B cell (primary cell): ENCODE measurements around the gene SUGCT. TPM values are rescaled to one million over a fixed set of nuclear protein-coding genes. Genes with fewer than 3 reads are reported as not detected.

Experiments
- ATAC-seq: fragments of 200-7000 bp; cut with Tn5 transposase; one replicate; pipeline ENCODE4 v1.10.0; 2021; ENCODE audit warnings: low read depth, mild to moderate bottlenecking, moderate number of reproducible peaks, moderate library complexity
- CTCF ChIA-PET: fragments of 350-600 bp; sonication (Branson Sonifier 250); formaldehyde crosslinking; loops from one replicate; lab custom pipeline; 2021; ENCODE audit warnings: antibody characterized with exemption, inconsistent platforms; lab: Charles Lee
- POLR2A ChIA-PET: fragments of 350-600 bp; sonication (Branson Sonifier 250); formaldehyde crosslinking; loops from one replicate; lab custom pipeline; 2021; ENCODE audit warnings: antibody characterized with exemption; lab: Charles Lee
- DNase-seq: peaks from one replicate; pipeline ENCODE4 v3.0.0; 2013
- H2AFZ ChIP-seq: 2 replicates; pipeline ENCODE4 v1.6.1; 2012; ENCODE audit warnings: mild to moderate bottlenecking, low read depth, low read length; ENCODE audit not compliant: insufficient read depth, poor library complexity, severe bottlenecking
- H3K27ac ChIP-seq, 2 donors: 1 replicate in 1 of 2; 2 replicates in 1 of 2; pipeline ENCODE4 v1.5.1; 2012 to 2013; ENCODE audit warnings: low read length in 2 of 2, mild to moderate bottlenecking in 2 of 2, moderate library complexity in 1 of 2
- H3K27me3 ChIP-seq, 4 experiments: fragments of 200-600 bp in 1 of 4; sonication (generic) in 1 of 4; replicated peaks in 1 of 4; 1 replicate in 2 of 4; 2 replicates in 2 of 4; pipeline versions ENCODE4 v1.6.1 to v1.7.0; 2013 to 2016; ENCODE audit warnings: low read length in 3 of 4, mild to moderate bottlenecking in 2 of 4, mixed read lengths in 1 of 4, moderate library complexity in 1 of 4; ENCODE audit not compliant: insufficient read depth in 4 of 4, control insufficient read depth in 3 of 4; ENCODE audit errors: control extremely low read depth in 1 of 4
- H3K36me3 ChIP-seq, 2 experiments: replicated peaks in 1 of 2; 1 replicate in 1 of 2; 2 replicates in 1 of 2; pipeline versions ENCODE4 v1.6.1 to v1.7.1; 2013; ENCODE audit warnings: low read length in 1 of 2; ENCODE audit not compliant: insufficient read depth in 2 of 2, control insufficient read depth in 1 of 2; ENCODE audit errors: control extremely low read depth in 1 of 2, extremely low read depth in 1 of 2
- H3K4me1 ChIP-seq, 2 donors: fragments of 200-600 bp in 1 of 2; sonication (generic) in 1 of 2; 1 replicate in 1 of 2; 2 replicates in 1 of 2; pipeline versions ENCODE4 v1.5.1 to v1.6.1; 2013 to 2017; ENCODE audit warnings: low read length in 2 of 2; ENCODE audit not compliant: control insufficient read depth in 2 of 2, insufficient read depth in 2 of 2
- H3K4me2 ChIP-seq: replicated peaks from 2 replicates; pipeline ENCODE3; 2012; ENCODE audit warnings: mild to moderate bottlenecking, low read depth, low read length; ENCODE audit not compliant: poor library complexity, severe bottlenecking
- H3K4me3 ChIP-seq, 5 experiments: fragments of 200-600 bp in 1 of 5; sonication (generic) in 1 of 5; 1 replicate in 3 of 5; 2 replicates in 2 of 5; pipeline versions ENCODE4 v1.5.1 to v1.7.0; 2011 to 2016; ENCODE audit warnings: low read length in 4 of 5, mild to moderate bottlenecking in 4 of 5, low read depth in 2 of 5, control low read depth in 1 of 5, moderate library complexity in 1 of 5; ENCODE audit not compliant: insufficient read depth in 1 of 5; ENCODE audit errors: control extremely low read depth in 1 of 5, extremely low read depth in 1 of 5
- H3K79me2 ChIP-seq: fragments of 200-600 bp; sonication (generic); one replicate; pipeline ENCODE4 v1.6.0; 2016; ENCODE audit warnings: low read length; ENCODE audit not compliant: control insufficient read depth, insufficient read depth
- H3K9ac ChIP-seq: fragments of 200-600 bp; sonication (generic); 2 replicates; pipeline ENCODE4 v1.6.1; 2017; ENCODE audit warnings: mild to moderate bottlenecking, low read length, moderate library complexity
- H3K9me3 ChIP-seq, 3 donors: one replicate each; pipeline versions ENCODE4 v1.6.1 to v1.7.1; 2013; ENCODE audit warnings: low read length in 2 of 3; ENCODE audit not compliant: control insufficient read depth in 2 of 3, insufficient read depth in 1 of 3; ENCODE audit errors: control extremely low read depth in 1 of 3
- H4K20me1 ChIP-seq: 2 replicates; pipeline ENCODE4 v1.6.0; 2012; ENCODE audit warnings: mild to moderate bottlenecking, low read length; ENCODE audit not compliant: insufficient read depth, control insufficient read depth, poor library complexity, severe bottlenecking
- H3K27ac Mint-ChIP-seq: one replicate; pipeline ENCODE4 v1.8.0; 2021; ENCODE audit warnings: mixed read lengths
- H3K27me3 Mint-ChIP-seq: one replicate; pipeline ENCODE4 v1.8.0; 2021; ENCODE audit warnings: mixed read lengths
- H3K4me1 Mint-ChIP-seq: one replicate; pipeline ENCODE4 v1.8.0; 2021; ENCODE audit warnings: mixed read lengths
- H3K4me3 Mint-ChIP-seq: one replicate; pipeline ENCODE4 v1.8.0; 2021; ENCODE audit warnings: mixed read lengths
- H3K9me3 Mint-ChIP-seq: one replicate; pipeline ENCODE4 v1.8.0; 2022; ENCODE audit warnings: mixed read lengths; ENCODE audit not compliant: insufficient read depth
- CTCF ChIP-seq: fragments of 200-600 bp; IDR thresholded peaks from one replicate; pipeline ENCODE4 v1.8.0; 2022; ENCODE audit warnings: antibody characterized with exemption, mild to moderate bottlenecking
- EZH2 ChIP-seq: IDR thresholded peaks from 2 replicates; pipeline ENCODE4 v1.6.1; 2012; ENCODE audit warnings: borderline replicate concordance, low read depth, mild to moderate bottlenecking, moderate library complexity, low read length; ENCODE audit not compliant: insufficient read depth, poor library complexity, severe bottlenecking
- WGBS: methylation state at CpG from one replicate; pipeline ENCODE4 v1.1.5; 2013; ENCODE audit warnings: missing lambda C conversion rate; ENCODE audit not compliant: insufficient coverage; 5-methylcytosine and 5-hydroxymethylcytosine counted together
- intact Hi-C: fragments of 100-400 bp; cut with micrococcal nuclease; formaldehyde crosslinking; loops from one replicate; pipeline ENCODE4 v1.10.0; 2022
- polyA plus RNA-seq: library from polyadenylated mRNA; depleted of rRNA; stranded (reverse); fragments of >200 nt; gene quantifications from 2 replicates; pipeline ENCODE4 v1.2.3, GENCODE V29; 2012
- total RNA-seq, 2 donors: library from RNA; stranded (reverse); fragments of 120-200 nt in 1 of 2; gene quantifications; 1 replicate in 1 of 2; 2 replicates in 1 of 2; pipeline versions ENCODE4 v1.2.3 to v1.2.4, GENCODE V29; 2013 to 2022

SUGCT gene
- total and polyA plus RNA-seq, 2 donors (not counting 1 experiment from before 2014, with no cell fraction given): 0.19 to 0.86 TPM

GRCh38 chr7:40698214-40698920 lies 563.6 kb downstream of the SUGCT start:
- H3K4me1 Mint-ChIP-seq: no peaks in the 10 kb centered on the region
- Histone ChIP-seq H3K4me1 (no peaks in the 10 kb centered on the region), H3K36me3 (no peaks in the 10 kb centered on the region), H3K9me3 (no peaks in the 10 kb centered on the region), H3K4me2 (no peak overlapping the region), H2AFZ (no peak overlapping the region), H3K27ac (no peak overlapping the region), H3K9ac (no peak overlapping the region), H3K27me3 (no peaks in the 10 kb centered on the region), H3K79me2 (no peaks in the 10 kb centered on the region), H3K4me3 (no peak overlapping the region), H4K20me1 (no peaks in the 10 kb centered on the region)
- H3K4me3 Mint-ChIP-seq: no peak overlapping the region
- 90% methylated on average over 1 of the region's 6 CpGs for WGBS
- no peak for ATAC-seq
- no peaks in the 10 kb centered on the region for H3K9me3 Mint-ChIP-seq
- no peaks in the 10 kb centered on the region for H3K27me3 Mint-ChIP-seq
- ChIA-PET CTCF (no interaction called here), POLR2A (no interaction called here)
- no peak for DNase-seq
- TF ChIP-seq CTCF (no peak), EZH2 (no peak)
- intact Hi-C loops: no loop called here
- no peak overlapping the region for H3K27ac Mint-ChIP-seq

DNA sequence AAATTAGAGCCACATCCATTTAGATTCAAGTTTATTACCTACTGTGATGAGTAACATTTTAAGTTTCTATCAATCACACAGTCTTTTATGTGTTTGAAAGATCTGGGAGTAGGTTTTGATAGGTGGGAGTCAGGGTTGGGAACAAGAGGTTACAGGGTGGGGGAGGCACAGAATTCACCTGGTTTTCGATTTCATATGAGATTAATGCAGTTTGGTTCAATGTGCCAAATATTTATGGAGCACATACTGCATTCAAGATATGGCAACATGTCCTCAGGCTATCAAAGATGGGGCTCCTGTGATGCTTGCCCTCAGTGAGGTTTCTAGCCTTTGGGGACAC lies 564.1 kb downstream of the SUGCT start:
- no peaks in the 10 kb centered on the region for H3K9me3 ChIP-seq

More for the DNA sequence above, 564.1 kb downstream of the SUGCT start:
- H3K4me3 ChIP-seq: no peak overlapping the region
- ChIA-PET POLR2A (no interaction called here), CTCF (no interaction called here)
- no peak overlapping the region for H3K9ac ChIP-seq
- no peaks in the 10 kb centered on the region for H3K27me3 ChIP-seq
- WGBS: 100% methylated on average over 1 of the region's 1 CpG
- DNase-seq (no peak), ATAC-seq (no peak)
- no peak overlapping the region for H3K27ac Mint-ChIP-seq
- no peaks in the 10 kb centered on the region for H3K9me3 Mint-ChIP-seq
- H3K36me3 ChIP-seq: no peaks in the 10 kb centered on the region
- TF ChIP-seq EZH2 (no peak), CTCF (no peak)
- H3K4me1 ChIP-seq: no peaks in the 10 kb centered on the region
- intact Hi-C loops: no loop called here
- H3K4me1 Mint-ChIP-seq: no peaks in the 10 kb centered on the region
- H2AFZ ChIP-seq: no peak overlapping the region
- no peak overlapping the region for H3K4me3 Mint-ChIP-seq
- H4K20me1 ChIP-seq: no peaks in the 10 kb centered on the region
- H3K27ac ChIP-seq: no peak overlapping the region
- H3K79me2 ChIP-seq: no peaks in the 10 kb centered on the region
- H3K27me3 Mint-ChIP-seq: no peaks in the 10 kb centered on the region
- H3K4me2 ChIP-seq: no peak overlapping the region
